ENCODE results near the gene TRIM24.

TRIM24 gene

DNA sequence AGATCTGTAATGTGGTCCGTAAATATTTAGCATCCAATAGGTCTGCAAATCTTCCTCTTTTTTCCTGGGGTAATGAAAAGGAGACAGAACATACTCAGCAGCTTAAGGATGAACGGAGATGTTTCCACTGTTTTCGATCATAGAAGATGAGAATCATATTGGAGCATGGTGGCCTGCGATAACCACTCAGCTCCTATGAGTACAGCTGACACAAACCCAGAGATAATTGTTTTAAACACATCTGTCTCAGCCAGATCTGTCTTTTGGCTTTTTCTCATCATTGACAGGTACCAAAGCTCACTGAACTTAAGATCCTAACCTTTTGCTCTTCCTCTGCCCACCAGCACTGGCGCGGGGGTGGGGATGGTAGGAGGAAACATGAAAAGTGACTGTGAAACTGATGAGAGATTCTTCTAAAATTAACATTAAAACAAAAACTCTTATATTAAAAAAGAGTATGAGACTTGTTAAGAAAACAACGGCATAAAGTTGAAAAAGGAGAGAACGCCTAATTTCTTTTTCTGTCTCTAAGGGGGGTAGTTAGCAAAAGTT, 170.1 kb downstream of the TRIM24 start:
- H3K27ac ChIP-seq (replicated peaks) = no peak overlapping the region
- no peak overlapping the region for H3K4me3 ChIP-seq (replicated peaks; ENCODE audit: insufficient read depth, low read length)
- H3K27me3 ChIP-seq (ENCODE audit: insufficient read depth, poor library complexity, severe bottlenecking) = no peaks in the 10 kb centered on the region
- TF ChIP-seq, protein P1, sequence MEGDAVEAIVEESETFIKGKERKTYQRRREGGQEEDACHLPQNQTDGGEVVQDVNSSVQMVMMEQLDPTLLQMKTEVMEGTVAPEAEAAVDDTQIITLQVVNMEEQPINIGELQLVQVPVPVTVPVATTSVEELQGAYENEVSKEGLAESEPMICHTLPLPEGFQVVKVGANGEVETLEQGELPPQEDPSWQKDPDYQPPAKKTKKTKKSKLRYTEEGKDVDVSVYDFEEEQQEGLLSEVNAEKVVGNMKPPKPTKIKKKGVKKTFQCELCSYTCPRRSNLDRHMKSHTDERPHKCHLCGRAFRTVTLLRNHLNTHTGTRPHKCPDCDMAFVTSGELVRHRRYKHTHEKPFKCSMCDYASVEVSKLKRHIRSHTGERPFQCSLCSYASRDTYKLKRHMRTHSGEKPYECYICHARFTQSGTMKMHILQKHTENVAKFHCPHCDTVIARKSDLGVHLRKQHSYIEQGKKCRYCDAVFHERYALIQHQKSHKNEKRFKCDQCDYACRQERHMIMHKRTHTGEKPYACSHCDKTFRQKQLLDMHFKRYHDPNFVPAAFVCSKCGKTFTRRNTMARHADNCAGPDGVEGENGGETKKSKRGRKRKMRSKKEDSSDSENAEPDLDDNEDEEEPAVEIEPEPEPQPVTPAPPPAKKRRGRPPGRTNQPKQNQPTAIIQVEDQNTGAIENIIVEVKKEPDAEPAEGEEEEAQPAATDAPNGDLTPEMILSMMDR (IDR thresholded peaks at IDR 0.05; ENCODE audit: insufficient read depth, low read length) = no peak
- no peak for TF ChIP-seq SPI1 (IDR thresholded peaks at IDR 0.05; ENCODE audit: borderline replicate concordance, low read depth)
- TF ChIP-seq GABPA (IDR thresholded peaks at IDR 0.05; ENCODE audit: low read depth) = no peak
- TF ChIP-seq POLR2AphosphoS5 (IDR thresholded peaks at IDR 0.05; ENCODE audit: low read depth) = no peak
- TF ChIP-seq, protein P2, sequence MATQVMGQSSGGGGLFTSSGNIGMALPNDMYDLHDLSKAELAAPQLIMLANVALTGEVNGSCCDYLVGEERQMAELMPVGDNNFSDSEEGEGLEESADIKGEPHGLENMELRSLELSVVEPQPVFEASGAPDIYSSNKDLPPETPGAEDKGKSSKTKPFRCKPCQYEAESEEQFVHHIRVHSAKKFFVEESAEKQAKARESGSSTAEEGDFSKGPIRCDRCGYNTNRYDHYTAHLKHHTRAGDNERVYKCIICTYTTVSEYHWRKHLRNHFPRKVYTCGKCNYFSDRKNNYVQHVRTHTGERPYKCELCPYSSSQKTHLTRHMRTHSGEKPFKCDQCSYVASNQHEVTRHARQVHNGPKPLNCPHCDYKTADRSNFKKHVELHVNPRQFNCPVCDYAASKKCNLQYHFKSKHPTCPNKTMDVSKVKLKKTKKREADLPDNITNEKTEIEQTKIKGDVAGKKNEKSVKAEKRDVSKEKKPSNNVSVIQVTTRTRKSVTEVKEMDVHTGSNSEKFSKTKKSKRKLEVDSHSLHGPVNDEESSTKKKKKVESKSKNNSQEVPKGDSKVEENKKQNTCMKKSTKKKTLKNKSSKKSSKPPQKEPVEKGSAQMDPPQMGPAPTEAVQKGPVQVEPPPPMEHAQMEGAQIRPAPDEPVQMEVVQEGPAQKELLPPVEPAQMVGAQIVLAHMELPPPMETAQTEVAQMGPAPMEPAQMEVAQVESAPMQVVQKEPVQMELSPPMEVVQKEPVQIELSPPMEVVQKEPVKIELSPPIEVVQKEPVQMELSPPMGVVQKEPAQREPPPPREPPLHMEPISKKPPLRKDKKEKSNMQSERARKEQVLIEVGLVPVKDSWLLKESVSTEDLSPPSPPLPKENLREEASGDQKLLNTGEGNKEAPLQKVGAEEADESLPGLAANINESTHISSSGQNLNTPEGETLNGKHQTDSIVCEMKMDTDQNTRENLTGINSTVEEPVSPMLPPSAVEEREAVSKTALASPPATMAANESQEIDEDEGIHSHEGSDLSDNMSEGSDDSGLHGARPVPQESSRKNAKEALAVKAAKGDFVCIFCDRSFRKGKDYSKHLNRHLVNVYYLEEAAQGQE (IDR thresholded peaks at IDR 0.05; ENCODE audit: insufficient replicate concordance, low read depth) = no peak
- DNase-seq (ENCODE audit: low read depth in 1 of 2, low spot score in 1 of 2) = no peak

- DNase-seq (ENCODE audit: low read depth in 1 of 2, low spot score in 1 of 2) = no peak
- H3K27ac ChIP-seq (replicated peaks) = no peak overlapping the region
- no peak overlapping the region for H3K4me3 ChIP-seq (replicated peaks; ENCODE audit: insufficient read depth, low read length)
- TF ChIP-seq, protein P2 (IDR thresholded peaks at IDR 0.05; ENCODE audit: insufficient replicate concordance, low read depth) = no peak
- TF ChIP-seq GABPA (IDR thresholded peaks at IDR 0.05; ENCODE audit: low read depth) = no peak
- no peak for TF ChIP-seq SPI1 (IDR thresholded peaks at IDR 0.05; ENCODE audit: borderline replicate concordance, low read depth)
- TF ChIP-seq POLR2AphosphoS5 (IDR thresholded peaks at IDR 0.05; ENCODE audit: low read depth) = no peak
- TF ChIP-seq, protein P1 (IDR thresholded peaks at IDR 0.05; ENCODE audit: insufficient read depth, low read length) = no peak
- no peaks in the 10 kb centered on the region for H3K27me3 ChIP-seq (ENCODE audit: insufficient read depth, poor library complexity, severe bottlenecking)
Observed at GRCh38 chr7:138632384-138632783, 172.3 kb downstream of the TRIM24 start.

GRCh38 chr7:138632826-138633602, 173.0 kb downstream of the TRIM24 start:
- Histone ChIP-seq H3K27me3 (ENCODE audit: insufficient read depth, poor library complexity, severe bottlenecking) (no peaks in the 10 kb centered on the region), H3K27ac (replicated peaks) (no peak overlapping the region), H3K4me3 (replicated peaks; ENCODE audit: insufficient read depth, low read length) (no peak overlapping the region)
- TF ChIP-seq, protein P2 (IDR thresholded peaks at IDR 0.05; ENCODE audit: insufficient replicate concordance, low read depth) = no peak
- TF ChIP-seq, protein P1 (IDR thresholded peaks at IDR 0.05; ENCODE audit: insufficient read depth, low read length) = no peak
- TF ChIP-seq POLR2AphosphoS5 (IDR thresholded peaks at IDR 0.05; ENCODE audit: low read depth) (no peak), SPI1 (IDR thresholded peaks at IDR 0.05; ENCODE audit: borderline replicate concordance, low read depth) (no peak), GABPA (IDR thresholded peaks at IDR 0.05; ENCODE audit: low read depth) (no peak)
- DNase-seq (ENCODE audit: low read depth in 1 of 2, low spot score in 1 of 2) = no peak
